Stimulated activated CD4-positive, alpha-beta T cell treated with anti-CD3 and anti-CD28 coated beads, TNF-alpha, amount 100 ng/mL, for 4 hours (primary cell): ENCODE data around the gene DMD.

Source experiments
- DNase-seq, 3 experiments: peaks; one replicate each; pipeline ENCODE4 v3.0.0-alpha.2; 2020; ENCODE audit warnings: low read depth in 3 of 3

Gene DMD

GRCh38 chrX:31117266-31117665 lies 2094.1 kb downstream of the DMD start:
- DNase-seq, result no peak

- no peak for DNase-seq
These were observed 2096.0 kb downstream of the DMD start for GRCh38 chrX:31115398-31115797.

DNA sequence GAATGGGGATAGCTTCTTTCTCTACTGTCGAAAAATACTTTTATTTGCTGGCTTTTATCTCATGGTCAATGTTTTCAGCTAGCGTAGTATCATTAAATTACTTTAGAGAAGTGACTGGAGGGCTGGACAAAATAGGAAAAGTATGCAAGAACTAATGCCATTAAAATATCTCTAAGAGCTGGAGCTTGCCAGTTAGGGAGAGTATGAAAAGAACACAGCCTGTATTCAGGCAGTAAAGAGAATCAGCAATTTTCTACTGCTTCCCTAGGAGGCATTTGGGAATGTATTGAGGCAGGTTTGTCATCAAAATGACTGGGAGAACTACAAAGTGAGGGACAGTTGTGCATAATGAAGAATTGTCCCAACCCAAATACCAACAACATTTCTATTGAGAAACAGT lies 2096.5 kb downstream of the DMD start:
- DNase-seq, result no peak

DNA sequence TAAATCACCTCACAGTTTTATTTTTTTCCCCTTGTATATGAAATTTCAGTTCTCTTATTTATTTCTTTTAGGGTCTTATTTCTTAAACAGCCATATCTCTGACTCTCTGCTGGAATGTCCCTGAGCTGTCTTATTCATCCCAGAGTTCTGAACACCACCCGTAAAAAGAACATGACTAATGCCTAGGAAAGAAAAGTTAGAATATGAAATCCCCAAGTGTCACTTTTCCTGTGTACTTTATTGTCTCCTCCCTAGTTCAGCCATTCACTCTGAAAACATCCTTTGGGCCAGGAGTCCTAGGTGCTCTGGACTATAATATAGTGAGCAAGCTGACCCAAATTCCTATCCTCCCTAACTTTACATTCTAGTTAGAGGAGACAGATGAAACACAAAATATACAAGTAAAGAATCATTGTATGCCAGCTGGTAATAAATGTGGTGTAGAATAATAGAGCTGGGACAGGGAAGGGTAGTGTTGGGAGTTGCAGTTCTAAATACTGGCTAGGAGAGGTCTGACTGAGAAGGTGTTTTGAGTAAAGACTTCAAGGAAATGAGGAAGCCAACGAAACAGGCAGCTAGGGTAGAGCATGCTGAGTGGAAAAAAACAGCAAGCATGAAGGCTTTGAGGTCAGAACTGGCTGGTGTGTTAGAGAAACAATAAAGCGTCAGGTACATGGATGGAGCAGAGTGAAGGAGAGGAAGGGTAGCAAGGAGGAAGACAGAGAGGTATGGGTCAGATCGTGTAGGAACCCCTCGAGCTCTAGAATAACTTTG lies 2098.9 kb downstream of the DMD start:
- no peak for DNase-seq

DNA sequence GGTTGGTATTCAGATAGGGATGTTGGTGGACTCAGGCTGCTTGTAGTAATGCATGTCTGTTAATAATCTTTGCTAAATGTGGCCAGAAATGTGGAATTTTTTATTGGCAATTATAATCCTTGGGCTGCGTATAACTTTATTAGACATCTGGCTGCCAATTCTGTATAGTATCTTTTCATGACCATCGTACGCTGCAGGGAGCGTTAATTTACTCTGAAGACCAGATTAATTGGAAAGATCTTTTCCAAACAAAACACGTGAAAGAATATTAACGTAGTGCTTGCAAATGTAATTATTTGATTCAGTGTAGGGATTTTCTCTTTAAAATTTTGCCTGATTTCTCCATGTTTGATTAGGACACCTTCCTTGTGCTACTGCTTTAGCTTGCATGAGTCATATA lies 2100.7 kb downstream of the DMD start:
- no peak for DNase-seq

- no peak for DNase-seq
These were observed 2111.7 kb downstream of the DMD start for GRCh38 chrX:31099536-31100090.

DNA sequence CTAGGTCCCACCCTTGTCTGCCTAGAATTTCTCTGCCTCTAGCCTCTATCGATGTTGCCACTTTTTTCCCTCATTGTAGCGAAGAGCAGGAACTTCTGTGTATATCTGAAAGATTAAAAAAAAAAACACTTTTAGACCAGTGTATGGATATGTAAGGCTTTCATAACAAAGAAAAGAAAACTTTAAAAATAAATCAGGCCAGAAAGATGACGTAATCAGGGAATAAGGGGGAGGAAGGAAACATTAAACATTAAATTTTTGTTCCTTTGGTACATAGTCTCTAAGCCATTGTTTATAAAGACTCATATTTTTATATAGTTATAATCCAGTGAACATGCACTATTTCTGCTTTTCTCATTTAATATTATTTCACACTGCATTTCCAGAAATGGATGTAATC lies 2113.3 kb downstream of the DMD start:
- DNase-seq, result no peak

DNA sequence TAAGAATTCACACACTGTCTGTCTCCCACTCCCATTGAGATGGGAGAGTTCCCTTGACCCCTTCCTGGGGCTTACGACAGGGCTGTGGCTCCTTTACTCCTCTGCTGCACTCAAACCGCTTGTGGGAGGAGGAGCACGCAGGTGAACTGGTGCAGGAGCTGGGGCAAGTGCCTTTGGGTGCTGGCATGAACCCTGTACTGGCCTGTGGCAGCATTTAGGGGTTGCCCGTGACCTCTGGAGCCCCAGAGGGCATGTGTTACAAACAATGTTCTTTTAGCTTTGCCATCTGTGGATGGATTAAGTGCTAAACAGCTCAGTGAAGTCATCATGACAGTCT lies 2117.7 kb downstream of the DMD start:
- no peak for DNase-seq

- no peak for DNase-seq
These were observed 2118.2 kb downstream of the DMD start for GRCh38 chrX:31092970-31093638.

DNA sequence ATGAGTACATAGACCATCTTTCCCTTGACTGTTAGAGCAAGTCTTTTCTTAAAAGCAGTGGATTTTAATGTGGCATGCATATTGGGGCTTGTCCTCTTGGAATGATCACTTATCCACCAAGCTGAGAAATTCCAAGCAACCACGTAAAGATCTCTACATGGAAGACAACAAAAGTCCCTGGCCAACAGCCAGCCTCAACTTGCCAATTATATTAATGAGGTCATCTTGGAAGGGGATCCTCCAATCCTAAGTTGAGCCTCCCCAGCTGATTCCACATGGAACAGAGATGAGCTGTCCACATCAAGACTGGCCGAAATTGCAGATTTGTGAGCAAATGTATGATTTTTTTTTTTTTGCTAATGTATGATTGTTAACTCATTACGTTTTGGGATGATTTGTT lies 2118.9 kb downstream of the DMD start:
- no peak for DNase-seq

DNA sequence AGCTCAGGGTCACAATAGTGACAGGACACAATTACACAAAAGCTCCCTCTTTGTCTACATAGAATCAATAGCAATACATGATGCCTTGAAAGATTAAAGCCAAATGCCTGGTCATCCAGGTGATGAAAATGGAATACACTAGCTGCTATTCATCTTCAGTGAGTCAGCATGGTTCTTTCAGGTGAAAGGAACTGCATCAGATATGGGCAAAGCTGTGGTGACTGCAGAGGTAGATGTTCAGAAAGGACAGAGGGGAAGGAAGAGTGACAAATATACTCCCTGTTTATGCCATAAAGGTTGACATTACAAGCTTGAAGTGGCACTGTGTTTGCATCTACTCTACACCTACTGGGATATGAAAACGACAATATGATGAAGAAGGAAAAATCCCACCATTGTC lies 2119.5 kb downstream of the DMD start:
- no peak for DNase-seq

DNA sequence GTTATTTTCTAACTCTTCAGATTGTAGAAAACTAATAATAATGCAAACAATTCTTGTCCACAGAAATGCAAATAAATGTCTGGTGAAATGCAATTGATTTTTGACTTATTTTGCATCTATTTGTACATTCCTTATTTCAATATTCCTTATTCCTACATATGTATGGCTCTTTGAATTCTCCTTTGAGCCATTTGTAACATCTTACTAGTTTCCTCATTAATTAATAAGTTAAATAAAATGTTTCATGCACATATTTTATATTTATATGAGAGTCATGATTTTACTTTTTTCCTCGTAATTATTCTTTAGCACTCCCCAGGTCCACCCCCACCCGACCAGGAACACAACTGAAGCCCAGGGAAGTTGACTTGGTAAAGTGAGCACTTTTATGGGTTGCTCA lies 2136.8 kb downstream of the DMD start:
- DNase-seq, result no peak

DNA sequence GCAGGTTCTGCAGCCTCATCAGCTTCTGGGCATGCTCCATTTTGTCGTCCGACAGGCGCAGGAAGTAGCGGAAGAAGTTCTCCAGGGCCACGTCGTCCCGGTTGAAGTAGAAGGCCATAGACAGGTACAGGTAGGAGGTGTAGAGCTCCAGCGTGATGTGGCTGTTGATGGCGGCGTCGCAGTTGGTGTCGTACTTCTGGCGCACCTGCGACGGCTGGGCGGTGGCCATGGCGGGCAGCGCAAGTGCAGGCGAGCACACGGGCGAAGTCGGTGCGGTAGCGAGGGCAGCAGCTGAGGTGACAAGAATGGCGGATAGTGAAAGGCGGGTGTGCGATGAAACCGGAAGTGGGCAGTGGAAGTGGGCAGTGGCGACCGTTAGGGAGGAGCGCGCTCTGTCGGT lies 2139.6 kb downstream of the DMD start, which contains the start of gene FTHL17:
Gene FTHL17, minus strand, starts transcription at position 317 of the 400 bp plus-strand sequence. Its CDS starts 88 bp downstream, at position 229.
- no peak for DNase-seq

DNA sequence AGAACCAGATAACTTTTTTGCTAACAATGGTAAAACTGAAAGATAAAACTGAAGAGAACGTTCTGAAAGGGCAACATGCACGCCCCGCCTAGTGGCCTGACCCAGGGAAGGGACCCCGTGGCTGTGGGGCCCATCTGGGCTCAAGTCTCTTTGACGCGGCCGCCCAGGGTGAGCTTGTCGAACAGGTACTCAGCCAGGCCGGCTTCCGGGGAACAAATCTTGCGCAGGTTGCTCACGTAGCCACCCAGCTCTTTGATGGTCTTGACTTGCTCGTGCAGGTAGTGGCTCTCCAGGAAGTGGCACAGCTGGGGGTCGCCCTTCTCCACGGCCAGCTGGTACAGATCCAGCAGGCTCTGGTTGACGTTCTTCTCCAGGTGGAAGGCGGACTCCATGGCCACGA lies 2140.1 kb downstream of the DMD start:
- no peak for DNase-seq

GRCh38 chrX:31070057-31070468 lies 2141.3 kb downstream of the DMD start:
- no peak for DNase-seq
